SU-DHL-6 (cell line): ENCODE data around the gene TWIST2.

ENCODE experiments used
- EZH2phosphoT487 ChIP-seq: fragments of 200-600 bp; sonication (generic), shearing (Covaris generic); conservative IDR thresholded peaks from 2 replicates; pipeline ENCODE4 v1.6.1; 2018; ENCODE audit warnings: mild to moderate bottlenecking, antibody characterized with exemption, low read length, moderate library complexity, mixed read lengths
- TF ChIP-seq, protein P1 (sequence below): fragments of 200-600 bp; sonication (generic); IDR thresholded peaks from one replicate; pipeline ENCODE4 v1.5.1; 2017; ENCODE audit warnings: antibody characterized with exemption, mild to moderate bottlenecking, low read length, moderate library complexity; ENCODE audit not compliant: insufficient read depth, poor library complexity, severe bottlenecking

DNA sequence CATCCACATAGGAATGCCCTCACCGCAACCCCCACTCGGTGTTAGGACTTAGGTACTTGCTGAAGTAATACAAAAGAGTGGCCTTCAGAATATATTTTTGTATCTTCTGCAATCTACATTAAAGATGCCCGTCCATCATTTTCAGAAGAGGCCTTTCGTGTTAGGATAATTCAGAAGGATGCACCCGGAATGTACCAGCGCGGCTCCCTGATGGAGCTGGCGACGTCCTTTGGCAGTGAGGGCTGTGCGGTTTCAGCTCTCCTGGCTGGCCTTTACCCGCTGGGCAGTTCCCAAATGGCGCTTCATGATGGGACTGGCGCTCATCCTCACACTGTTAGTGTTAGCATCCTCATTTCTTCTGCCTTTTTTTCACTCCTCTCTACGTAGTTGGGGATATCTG is 15.3 kb downstream of the TWIST2 start:
- TF ChIP-seq, protein P1, sequence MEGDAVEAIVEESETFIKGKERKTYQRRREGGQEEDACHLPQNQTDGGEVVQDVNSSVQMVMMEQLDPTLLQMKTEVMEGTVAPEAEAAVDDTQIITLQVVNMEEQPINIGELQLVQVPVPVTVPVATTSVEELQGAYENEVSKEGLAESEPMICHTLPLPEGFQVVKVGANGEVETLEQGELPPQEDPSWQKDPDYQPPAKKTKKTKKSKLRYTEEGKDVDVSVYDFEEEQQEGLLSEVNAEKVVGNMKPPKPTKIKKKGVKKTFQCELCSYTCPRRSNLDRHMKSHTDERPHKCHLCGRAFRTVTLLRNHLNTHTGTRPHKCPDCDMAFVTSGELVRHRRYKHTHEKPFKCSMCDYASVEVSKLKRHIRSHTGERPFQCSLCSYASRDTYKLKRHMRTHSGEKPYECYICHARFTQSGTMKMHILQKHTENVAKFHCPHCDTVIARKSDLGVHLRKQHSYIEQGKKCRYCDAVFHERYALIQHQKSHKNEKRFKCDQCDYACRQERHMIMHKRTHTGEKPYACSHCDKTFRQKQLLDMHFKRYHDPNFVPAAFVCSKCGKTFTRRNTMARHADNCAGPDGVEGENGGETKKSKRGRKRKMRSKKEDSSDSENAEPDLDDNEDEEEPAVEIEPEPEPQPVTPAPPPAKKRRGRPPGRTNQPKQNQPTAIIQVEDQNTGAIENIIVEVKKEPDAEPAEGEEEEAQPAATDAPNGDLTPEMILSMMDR = no peak
- TF ChIP-seq EZH2phosphoT487 = no peak
